GM12891 (cell line): ENCODE data around the gene GPR17.

Experiments
- POLR2A ChIP-seq: IDR thresholded peaks from 2 replicates; pipeline ENCODE4 v1.6.1; 2011; ENCODE audit warnings: low read depth, low read length, control low read depth
- POLR2AphosphoS5 ChIP-seq: IDR thresholded peaks from 2 replicates; pipeline ENCODE4 v1.6.1; 2011; ENCODE audit warnings: low read depth, low read length, control low read depth
- POU2F2 ChIP-seq: IDR thresholded peaks from 2 replicates; pipeline ENCODE4 v1.6.1; 2011; ENCODE audit warnings: low read depth, mild to moderate bottlenecking, control low read depth, low read length, moderate library complexity

DNA sequence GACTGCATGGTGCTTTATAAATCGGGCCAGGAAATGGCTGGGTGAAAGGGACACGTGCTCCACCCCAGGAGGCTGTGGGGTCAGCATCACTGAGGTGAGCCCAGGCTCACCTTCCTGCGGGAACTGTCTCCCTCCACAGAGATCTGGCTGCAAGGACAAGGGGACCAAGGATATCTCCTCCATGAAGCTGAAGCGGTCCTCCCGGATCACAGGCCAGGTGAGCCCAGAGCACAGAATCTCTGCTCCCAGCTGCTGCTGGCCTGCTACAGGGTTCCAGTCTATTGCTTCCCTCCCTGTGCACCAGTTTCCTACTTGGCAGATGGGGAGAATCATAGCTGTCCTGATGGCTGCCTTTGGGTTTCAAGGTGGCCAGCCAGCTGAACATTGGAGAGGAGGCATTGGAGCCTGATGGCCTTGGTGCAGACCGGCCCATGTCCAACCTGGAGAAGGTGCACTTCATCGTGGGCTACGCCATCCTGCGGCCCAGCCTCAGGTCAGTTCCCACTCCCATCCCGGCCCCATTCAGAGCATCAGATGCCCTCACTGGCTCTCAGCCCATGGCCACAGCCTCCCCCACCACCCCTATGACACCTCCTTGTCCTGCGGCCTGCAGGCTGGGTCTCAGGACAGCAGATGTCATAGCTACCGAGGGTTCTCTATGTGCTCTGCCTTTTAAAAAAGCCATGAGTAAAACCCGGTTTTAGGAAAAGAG lies 33.7 kb upstream of the GPR17 start:
- TF ChIP-seq POLR2A (no peak), POU2F2 (no peak), POLR2AphosphoS5 (no peak)
